ENCODE data around the gene CXCR6. TPM values are rescaled to one million over a fixed set of nuclear protein-coding genes. Genes with fewer than 3 reads are reported as not detected.
"Not testable (repeated sequence)": the region's sequence is repeated elsewhere in the genome, so short reads cannot be mapped to it uniquely, and the experiment has no call there.

Gene CXCR6
- total and polyA plus RNA-seq, 9 donors: 0.20 to 3.5 (median 0.55) TPM

DNA sequence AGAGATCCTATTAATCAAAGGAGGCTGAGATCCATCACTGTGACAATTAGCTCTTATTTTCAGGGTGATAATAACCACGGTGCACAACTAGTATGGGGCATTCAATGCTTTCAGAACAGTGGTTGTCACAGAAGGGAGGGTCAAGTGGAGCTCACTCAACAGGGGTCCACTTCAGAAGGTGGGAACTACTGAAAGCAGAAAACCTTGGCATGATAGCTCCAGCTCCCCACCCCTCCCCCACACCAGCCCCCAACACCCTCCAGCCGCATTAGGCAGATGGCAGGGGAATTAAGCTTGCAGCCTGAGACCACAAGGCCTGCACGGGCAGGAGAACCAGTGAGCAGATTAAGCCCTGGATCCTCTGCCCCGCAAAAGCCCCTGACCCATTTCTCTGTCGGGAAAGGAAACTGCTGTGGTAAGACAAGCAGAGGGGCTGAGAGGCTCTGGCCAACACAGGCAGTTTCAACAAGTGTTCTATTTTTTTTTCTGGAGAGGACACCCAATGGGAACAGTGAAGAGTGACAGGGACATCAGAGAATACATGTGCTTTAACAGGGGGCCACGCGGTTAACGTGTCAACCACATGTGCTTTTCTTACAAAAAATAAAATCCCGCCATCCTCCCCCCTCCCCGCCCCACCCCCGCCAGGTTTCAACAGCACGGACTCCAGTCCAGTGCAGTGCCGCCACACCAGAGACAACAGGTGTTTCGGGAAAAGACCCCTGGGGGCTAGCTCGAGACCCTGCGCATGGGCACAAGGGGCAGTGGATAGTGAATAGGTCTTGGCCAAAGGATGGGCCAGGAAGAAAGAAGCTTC lies 51.4 kb downstream of the CXCR6 start:
- H3K4me3 ChIP-seq: peak overlapping the region; percentile 72
- intact Hi-C loops (cut with DNase I): no loop called here
- H3K36me3 ChIP-seq: no peaks in the 10 kb centered on the region
- TF ChIP-seq EP300 (IDR thresholded peaks at IDR 0.05) (no peak), CTCF (IDR thresholded peaks at IDR 0.05) (no peak), POLR2A (IDR thresholded peaks at IDR 0.05) (no peak)
- peak overlapping the region; percentile 56 to 93 for H3K27ac ChIP-seq
- DNase-seq: peak in 2 of 5 donors; percentile 37 to 45
- no peaks in the 10 kb centered on the region for H3K27me3 ChIP-seq
- H3K9me3 ChIP-seq: no peaks in the 10 kb centered on the region
- peaks cover 17% of the 10 kb centered on the region for H3K4me1 ChIP-seq (ENCODE audit: insufficient read depth)
- WGBS, 3 donors: 3 to 11% (median 5%) methylated on average over 16 of the region's 16 CpGs

DNA sequence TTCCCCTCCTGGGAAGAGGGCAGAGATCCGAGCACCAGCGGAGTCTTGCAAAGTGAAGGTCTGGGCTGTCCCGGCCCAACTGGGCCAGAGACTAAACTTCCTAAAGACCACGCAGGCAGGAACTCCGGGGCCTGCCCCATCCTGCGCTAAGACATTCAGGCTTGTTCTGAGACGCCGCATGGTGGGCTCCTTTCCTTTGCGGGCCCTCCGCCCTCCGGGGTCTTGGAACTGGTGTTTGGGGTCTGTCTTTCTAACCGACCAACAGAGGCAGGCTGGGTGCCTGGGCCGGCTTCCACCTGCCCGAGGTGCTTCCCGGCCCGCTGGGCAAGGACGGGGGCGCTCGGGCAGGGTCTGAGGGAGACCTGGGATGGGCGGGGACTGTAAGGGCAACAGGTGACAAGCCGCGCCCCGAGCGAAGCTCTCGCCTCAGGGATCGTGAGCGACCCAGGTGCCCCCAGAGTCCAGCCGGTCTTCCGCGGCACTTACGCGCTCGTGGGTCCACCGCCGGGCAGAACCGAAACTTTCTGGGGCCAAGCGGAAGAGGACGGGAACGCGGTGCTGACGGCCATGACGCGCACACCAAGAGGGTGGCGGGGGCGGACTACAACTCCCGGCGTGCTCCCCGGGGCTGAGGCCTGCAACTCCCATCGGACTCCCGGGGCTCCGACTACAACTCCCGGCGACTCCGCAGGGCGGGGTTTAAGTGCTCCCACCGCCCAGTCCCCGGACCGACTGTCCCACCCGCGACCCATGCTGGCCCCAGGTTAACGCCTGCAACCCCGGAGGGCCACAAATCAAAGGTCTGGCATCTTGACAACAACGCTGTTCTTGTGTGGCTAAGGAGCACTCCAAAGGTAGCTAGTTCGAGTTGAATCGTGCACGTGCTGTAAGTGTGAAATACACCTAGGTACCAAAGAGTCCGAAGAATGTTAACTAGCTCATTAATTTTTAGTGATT lies 52.2 kb downstream of the CXCR6 start, which contains the start of gene FYCO1:
Gene FYCO1, minus strand, starts transcription at position 589 of the 957 bp plus-strand sequence. CDS start 10,914 bp downstream, outside the sequence.
- intact Hi-C loops (cut with DNase I): no loop called here
- 1 to 2% (median 1%) methylated on average over 60 to 67 of the region's 67 CpGs for WGBS, 3 donors

DNA sequence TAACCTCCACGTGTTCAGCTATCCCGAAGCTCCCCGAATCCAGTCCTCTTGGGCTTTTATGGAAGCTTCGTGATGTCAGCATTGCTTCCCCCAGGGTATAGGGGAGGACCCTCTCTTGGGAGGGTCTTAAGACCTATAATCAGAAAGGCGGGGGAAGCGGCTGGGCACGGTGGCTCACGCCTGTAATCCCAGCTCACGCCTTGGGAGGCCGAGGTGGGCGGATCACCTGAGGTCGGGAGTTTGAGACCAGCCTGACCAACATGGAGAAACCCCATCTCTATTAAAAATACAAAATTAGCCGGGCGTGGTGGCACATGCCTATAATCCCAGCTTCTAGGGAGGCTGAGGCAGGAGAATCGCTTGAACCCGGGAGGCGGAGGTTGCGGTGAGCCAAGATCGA lies 54.2 kb downstream of the CXCR6 start:
- H3K4me1 ChIP-seq (ENCODE audit: insufficient read depth); H3K4me3 ChIP-seq; H3K36me3 ChIP-seq; intact Hi-C loops (cut with DNase I); DNase-seq; H3K9me3 ChIP-seq; H3K27ac ChIP-seq; H3K27me3 ChIP-seq: not testable (repeated sequence)
- 90 to 95% (median 92%) methylated on average over 19 of the region's 19 CpGs for WGBS, 3 donors

More for the DNA sequence above, 52.2 kb downstream of the CXCR6 start, which contains the start of gene FYCO1:
- no peaks in the 10 kb centered on the region for H3K9me3 ChIP-seq
- peaks cover 12% of the 10 kb centered on the region for H3K4me1 ChIP-seq (ENCODE audit: insufficient read depth)
- peak within 1 kb of the TSS; percentile 72 for H3K4me3 ChIP-seq
- H3K27me3 ChIP-seq: no peaks in the 10 kb centered on the region
- H3K27ac ChIP-seq: peak within 1 kb of the TSS; percentile 56 to 93
- TF ChIP-seq CTCF (IDR thresholded peaks at IDR 0.05) (no peak), POLR2A (IDR thresholded peaks at IDR 0.05) (peak; percentile 82)
- peak; percentile 91 to 95 (median 93) for DNase-seq
- no peaks in the 10 kb centered on the region for H3K36me3 ChIP-seq

DNA sequence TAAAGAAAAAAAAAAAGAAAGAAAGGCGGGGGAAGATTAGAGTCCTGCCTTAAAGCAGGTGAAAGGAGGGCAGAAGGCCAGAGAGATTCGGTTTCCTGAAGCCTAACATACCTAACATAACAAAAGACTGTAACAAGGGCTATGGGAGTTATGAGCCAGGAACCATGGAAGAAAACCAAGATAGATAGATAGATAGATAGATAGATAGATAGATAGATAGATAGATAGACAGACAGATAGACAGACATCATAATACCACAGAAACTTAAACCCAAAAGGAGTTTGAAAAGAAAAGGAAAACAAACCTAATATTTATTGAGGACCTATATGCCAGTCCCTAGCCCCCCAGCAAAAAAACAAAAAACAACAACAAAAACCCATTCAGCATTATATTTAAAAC lies 54.7 kb downstream of the CXCR6 start:
- Histone ChIP-seq H3K27ac (no peak overlapping the region), H3K4me3 (no peak overlapping the region), H3K9me3 (no peaks in the 10 kb centered on the region), H3K4me1 (ENCODE audit: insufficient read depth) (peaks cover 4% of the 10 kb centered on the region), H3K27me3 (no peaks in the 10 kb centered on the region), H3K36me3 (no peaks in the 10 kb centered on the region)
- no peak for TF ChIP-seq EP300 (IDR thresholded peaks at IDR 0.05)
- no peak for TF ChIP-seq POLR2A (IDR thresholded peaks at IDR 0.05)
- no peak for TF ChIP-seq CTCF (IDR thresholded peaks at IDR 0.05)
- intact Hi-C loops (cut with DNase I): no loop called here
- no peak for DNase-seq
- 68 to 81% (median 79%) methylated on average over 2 of the region's 2 CpGs for WGBS, 3 donors

Small RNA genes lying within 50 kb of the gene (small RNA-seq; reads per million reads assigned to genes)
- gene RF00019: not detected

Other genes starting within 250 kb of the CXCR6 start
- 1 to 10 TPM in 2 of 7 donors, under 1 TPM in 3, not detected in 2; 0.13 to 3.3 (median 0.37) TPM for gene SLC6A20, start 146.9 kb upstream of the CXCR6 start, total RNA-seq
- gene SLC6A20, start 146.9 kb upstream of the CXCR6 start, polyA plus RNA-seq: under 1 TPM; 0.05 to 0.06 TPM
- gene LZTFL1, start 101.3 kb upstream of the CXCR6 start, total RNA-seq: 10 to 100 TPM; 12.4 to 30.6 (median 17.3) TPM
- gene LZTFL1, start 101.3 kb upstream of the CXCR6 start, polyA plus RNA-seq: 10 to 100 TPM; 12.3 to 22.1 TPM
- under 1 TPM in 3 of 7 donors, not detected in 4; 0.08 to 0.24 (median 0.10) TPM for gene CCR9, start 56.9 kb upstream of the CXCR6 start, total RNA-seq
- gene CCR9, start 56.9 kb upstream of the CXCR6 start, polyA plus RNA-seq: under 1 TPM in 1 of 2 donors, not detected in 1; 0.05 TPM
- 10 to 100 TPM; 30.2 to 81.0 (median 52.8) TPM for gene FYCO1, start 52.4 kb downstream of the CXCR6 start, total RNA-seq
- gene FYCO1, start 52.4 kb downstream of the CXCR6 start, polyA plus RNA-seq: 10 to 100 TPM; 32.0 to 61.0 TPM
- under 1 TPM in 5 of 7 donors, not detected in 2; under 0.01 to 0.18 (median 0.05) TPM for gene XCR1, start 84.0 kb downstream of the CXCR6 start, total RNA-seq
- gene XCR1, start 84.0 kb downstream of the CXCR6 start, polyA plus RNA-seq: 1 to 10 TPM in 1 of 2 donors, under 1 TPM in 1; 0.04 to 1.2 TPM